ENCODE data around the gene TRIP11.

GRCh38 chr14:91987192-91987591 is 52.7 kb downstream of the TRIP11 start:
- no peak for TF ChIP-seq CTCF (IDR thresholded peaks at IDR 0.05 in 2 of 3, conservative IDR thresholded peaks at IDR 0.05 in 1 of 3; ENCODE audit: borderline replicate concordance in 1 of 3, insufficient read depth in 1 of 3, low read depth in 2 of 3, low read length in 2 of 3)
- TF ChIP-seq POLR2AphosphoS5 (IDR thresholded peaks at IDR 0.05; ENCODE audit: low read depth, low read length): no peak
- no peak for TF ChIP-seq POLR2A (IDR thresholded peaks at IDR 0.05; ENCODE audit: borderline replicate concordance, extremely low read depth, insufficient read depth, insufficient read length)
- no peak for TF ChIP-seq FOSL1 (IDR thresholded peaks at IDR 0.05; ENCODE audit: low read depth)
- no peak for TF ChIP-seq EGR1 (IDR thresholded peaks at IDR 0.05; ENCODE audit: low read depth)

Data from HCT116 (cell line).